PC-3 (cell line): ENCODE results near the gene LLGL2.

Experiments
- CTCF ChIP-seq: fragments of 300-600 bp; sonication (generic); conservative IDR thresholded peaks from 2 replicates; pipeline ENCODE4 v1.5.1; 2017; ENCODE audit warnings: antibody characterized with exemption, low read depth, mild to moderate bottlenecking, low read length
- EZH2 ChIP-seq: fragments of 300-600 bp; sonication (generic); IDR thresholded peaks from one replicate; pipeline ENCODE4 v1.6.1; 2017; ENCODE audit warnings: antibody characterized with exemption, mild to moderate bottlenecking, low read length; ENCODE audit not compliant: unreplicated experiment
- EZH2phosphoT487 ChIP-seq: fragments of 300-600 bp; sonication (generic); IDR thresholded peaks from 2 replicates; pipeline ENCODE4 v1.6.1; 2018; ENCODE audit warnings: mild to moderate bottlenecking, antibody characterized with exemption, low read length, borderline replicate concordance

- TF ChIP-seq CTCF: no peak
- TF ChIP-seq EZH2: no peak
- no peak for TF ChIP-seq EZH2phosphoT487
Observed at GRCh38 chr17:75505640-75506039, 19.9 kb upstream of the LLGL2 start.
